Measurements from ENCODE around the gene STAT3. TPM values are rescaled to one million over a fixed set of nuclear protein-coding genes. Genes with fewer than 3 reads are reported as not detected.
"Not testable (repeated sequence)": the region's sequence is repeated elsewhere in the genome, so short reads cannot be mapped to it uniquely, and the experiment has no call there.

The STAT3 gene
- total and polyA plus RNA-seq, 7 donors, result 43.8 to 230 (median 129) TPM

GRCh38 chr17:42266918-42267766, 121.1 kb downstream of the STAT3 start:
- no peak overlapping the region for H3K4me3 ChIP-seq
- no peaks in the 10 kb centered on the region for H3K27me3 ChIP-seq
- intact Hi-C loops (cut with DNase I), result no loop called here
- DNase-seq, result peak; percentile 52
- H3K9me3 ChIP-seq, result no peaks in the 10 kb centered on the region
- H3K36me3 ChIP-seq, result no peaks in the 10 kb centered on the region
- peaks cover 0 to 57% (median 36%) of the 10 kb centered on the region in 4 donors for H3K4me1 ChIP-seq
- WGBS, 2 donors, result 58 to 66% methylated on average over 9 of the region's 9 CpGs
- TF ChIP-seq CTCF (IDR thresholded peaks at IDR 0.05) (no peak), POLR2A (IDR thresholded peaks at IDR 0.05) (no peak), POLR2AphosphoS5 (IDR thresholded peaks at IDR 0.05) (peak; percentile 16 to 78 (median 44)), EP300 (IDR thresholded peaks at IDR 0.05) (peak; percentile 42 to 95 (median 66))
- H3K27ac ChIP-seq, result peak overlapping the region in 2 of 4 donors; percentile 51 to 94

GRCh38 chr17:42266462-42266861, 121.8 kb downstream of the STAT3 start:
- intact Hi-C loops (cut with DNase I), result no loop called here
- Histone ChIP-seq H3K27me3 (no peaks in the 10 kb centered on the region), H3K36me3 (no peaks in the 10 kb centered on the region), H3K4me3 (no peak overlapping the region), H3K9me3 (no peaks in the 10 kb centered on the region), H3K4me1 (peaks cover 0 to 51% (median 30%) of the 10 kb centered on the region in 4 donors), H3K27ac (peak overlapping the region in 2 of 4 donors; percentile 44 to 94)
- WGBS, 2 donors, result 81 to 87% methylated on average over 2 of the region's 2 CpGs
- DNase-seq, result no peak
- no peak for TF ChIP-seq EP300 (IDR thresholded peaks at IDR 0.05)

- H3K27me3 ChIP-seq; DNase-seq; H3K36me3 ChIP-seq; H3K27ac ChIP-seq; H3K4me3 ChIP-seq; intact Hi-C loops (cut with DNase I); H3K9me3 ChIP-seq: not testable (repeated sequence)
- peaks cover 0 to 30% (median 11%) of the 10 kb centered on the region in 4 donors for H3K4me1 ChIP-seq
- 89 to 90% methylated on average over 2 to 3 of the region's 4 CpGs for WGBS, 2 donors
Observed at GRCh38 chr17:42264366-42264765, 123.9 kb downstream of the STAT3 start.

Other genes starting within 250 kb of the STAT3 start
- gene RAB5C, start 233.5 kb downstream of the STAT3 start, total RNA-seq, result 100 to 1,000 TPM in 2 of 4 donors, 10 to 100 TPM in 2; 75.9 to 104 (median 93.1) TPM
- gene RAB5C, start 233.5 kb downstream of the STAT3 start, polyA plus RNA-seq, result 100 to 1,000 TPM; 182 to 303 (median 213) TPM
- not detected for gene KCNH4, start 207.3 kb downstream of the STAT3 start, total RNA-seq
- under 1 TPM in 1 of 3 donors, not detected in 2; 0.25 TPM for gene KCNH4, start 207.3 kb downstream of the STAT3 start, polyA plus RNA-seq
- not detected for gene HCRT, start 203.0 kb downstream of the STAT3 start, total RNA-seq
- gene HCRT, start 203.0 kb downstream of the STAT3 start, polyA plus RNA-seq, result not detected
- gene GHDC, start 193.9 kb downstream of the STAT3 start, total RNA-seq, result 10 to 100 TPM; 32.1 to 76.0 (median 42.4) TPM
- gene GHDC, start 193.9 kb downstream of the STAT3 start, polyA plus RNA-seq, result 10 to 100 TPM in 1 of 3 donors, 1 to 10 TPM in 2; 5.8 to 25.8 (median 7.2) TPM
- gene STAT5B, start 112.1 kb downstream of the STAT3 start, total RNA-seq, result 100 to 1,000 TPM in 1 of 4 donors, 10 to 100 TPM in 3; 93.5 to 117 (median 98.4) TPM
- 10 to 100 TPM; 11.3 to 37.5 (median 13.2) TPM for gene STAT5B, start 112.1 kb downstream of the STAT3 start, polyA plus RNA-seq
- 10 to 100 TPM; 57.2 to 91.0 (median 80.8) TPM for gene STAT5A, start 99.9 kb downstream of the STAT3 start, total RNA-seq
- gene STAT5A, start 99.9 kb downstream of the STAT3 start, polyA plus RNA-seq, result 10 to 100 TPM in 2 of 3 donors, 1 to 10 TPM in 1; 7.4 to 39.2 (median 13.2) TPM
- 100 to 1,000 TPM; 231 to 519 (median 409) TPM for gene CAVIN1, start 34.8 kb upstream of the STAT3 start, total RNA-seq
- 10 to 100 TPM; 11.8 to 88.9 (median 50.1) TPM for gene CAVIN1, start 34.8 kb upstream of the STAT3 start, polyA plus RNA-seq
- gene ATP6V0A1, start 70.4 kb upstream of the STAT3 start, total RNA-seq, result 10 to 100 TPM; 36.0 to 96.1 (median 51.2) TPM
- gene ATP6V0A1, start 70.4 kb upstream of the STAT3 start, polyA plus RNA-seq, result 10 to 100 TPM; 11.6 to 53.1 (median 16.2) TPM
- 10 to 100 TPM; 35.2 to 52.6 (median 45.0) TPM for gene NAGLU, start 147.8 kb upstream of the STAT3 start, total RNA-seq
- 10 to 100 TPM in 2 of 3 donors, 1 to 10 TPM in 1; 9.7 to 33.2 (median 12.6) TPM for gene NAGLU, start 147.8 kb upstream of the STAT3 start, polyA plus RNA-seq
- 1 to 10 TPM in 2 of 4 donors, under 1 TPM in 2; 0.16 to 5.3 (median 0.86) TPM for gene HSD17B1, start 164.5 kb upstream of the STAT3 start, total RNA-seq
- gene HSD17B1, start 164.5 kb upstream of the STAT3 start, polyA plus RNA-seq, result 1 to 10 TPM; 1.2 to 1.7 (median 1.4) TPM
- gene COASY, start 173.7 kb upstream of the STAT3 start, total RNA-seq, result 10 to 100 TPM; 14.3 to 17.5 (median 16.3) TPM
- gene COASY, start 173.7 kb upstream of the STAT3 start, polyA plus RNA-seq, result 10 to 100 TPM; 48.0 to 98.9 (median 80.7) TPM
- 10 to 100 TPM; 24.7 to 50.5 (median 30.8) TPM for gene MLX, start 178.7 kb upstream of the STAT3 start, total RNA-seq
- gene MLX, start 178.7 kb upstream of the STAT3 start, polyA plus RNA-seq, result 100 to 1,000 TPM in 1 of 3 donors, 10 to 100 TPM in 2; 77.1 to 129 (median 97.9) TPM
- 10 to 100 TPM in 1 of 4 donors, 1 to 10 TPM in 3; 4.6 to 10.3 (median 5.7) TPM for gene PSMC3IP, start 189.3 kb upstream of the STAT3 start, total RNA-seq
- 1 to 10 TPM; 2.3 to 5.8 (median 2.4) TPM for gene PSMC3IP, start 189.3 kb upstream of the STAT3 start, polyA plus RNA-seq
- 10 to 100 TPM; 47.1 to 82.0 (median 53.7) TPM for gene RETREG3, start 220.9 kb upstream of the STAT3 start, total RNA-seq
- gene RETREG3, start 220.9 kb upstream of the STAT3 start, polyA plus RNA-seq, result 10 to 100 TPM in 1 of 3 donors, 1 to 10 TPM in 2; 7.2 to 28.4 (median 7.4) TPM
- gene TUBG1, start 221.2 kb upstream of the STAT3 start, total RNA-seq, result 10 to 100 TPM; 22.1 to 35.0 (median 23.9) TPM
- 10 to 100 TPM; 16.2 to 39.2 (median 30.3) TPM for gene TUBG1, start 221.2 kb upstream of the STAT3 start, polyA plus RNA-seq

Measured in sigmoid colon (tissue), 7 donors.